ENCODE data around the gene LRP1B.
A peak's percentile ranks its signal among the peaks of the same experiment; 100 is the strongest.
"Not testable (repeated sequence)": the region's sequence is repeated elsewhere in the genome, so short reads cannot be mapped to it uniquely, and the experiment has no call there.

The LRP1B gene

GRCh38 chr2:140457483-140457882 lies 1673.3 kb downstream of the LRP1B start:
- no peak for DNase-seq

DNA sequence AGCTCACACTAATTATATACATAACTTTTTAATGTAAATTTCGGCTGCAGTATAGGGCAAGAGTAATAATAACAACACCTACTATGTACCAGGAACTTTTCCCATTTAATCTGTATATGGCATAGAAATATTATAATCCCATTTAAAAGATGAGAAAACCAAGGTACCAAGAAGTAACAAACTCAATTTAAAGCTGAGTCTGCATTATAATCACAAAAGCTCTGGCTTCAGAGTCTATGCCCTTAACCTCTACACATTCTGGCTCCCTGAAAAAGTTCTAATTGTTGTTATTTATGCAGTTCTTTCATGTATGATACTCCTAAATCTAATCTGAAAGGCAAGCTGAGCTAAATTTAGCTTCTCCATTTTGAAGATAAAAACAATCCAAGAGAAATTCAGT lies 1675.5 kb downstream of the LRP1B start:
- no peak for DNase-seq

- DNase-seq: no peak
These were observed 1676.1 kb downstream of the LRP1B start for GRCh38 chr2:140454717-140455116.

GRCh38 chr2:140451324-140451723 lies 1679.5 kb downstream of the LRP1B start:
- DNase-seq: no peak

- peak; percentile 90 for DNase-seq
These were observed 1688.5 kb downstream of the LRP1B start for GRCh38 chr2:140442319-140442718.

DNA sequence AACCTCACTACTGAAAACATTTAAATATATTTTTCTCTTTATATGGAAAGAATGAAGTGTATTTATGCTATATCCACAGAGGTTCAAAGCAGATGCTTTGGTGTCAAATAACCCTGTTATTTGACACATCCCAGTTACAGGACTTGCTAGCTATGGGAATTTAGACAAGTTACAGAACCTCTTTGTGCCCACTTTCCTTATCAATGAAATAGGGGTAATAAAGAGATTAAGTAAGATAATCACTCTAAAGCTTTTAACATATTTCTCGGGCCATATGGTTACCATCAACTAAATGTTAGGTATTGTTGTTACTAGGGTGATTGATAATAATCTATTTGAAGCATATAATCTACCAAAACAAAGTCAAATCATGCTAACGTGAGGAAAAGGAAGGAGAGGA lies 1690.0 kb downstream of the LRP1B start:
- DNase-seq: no peak

GRCh38 chr2:140436936-140437335 lies 1693.9 kb downstream of the LRP1B start:
- DNase-seq: peak; percentile 53

DNA sequence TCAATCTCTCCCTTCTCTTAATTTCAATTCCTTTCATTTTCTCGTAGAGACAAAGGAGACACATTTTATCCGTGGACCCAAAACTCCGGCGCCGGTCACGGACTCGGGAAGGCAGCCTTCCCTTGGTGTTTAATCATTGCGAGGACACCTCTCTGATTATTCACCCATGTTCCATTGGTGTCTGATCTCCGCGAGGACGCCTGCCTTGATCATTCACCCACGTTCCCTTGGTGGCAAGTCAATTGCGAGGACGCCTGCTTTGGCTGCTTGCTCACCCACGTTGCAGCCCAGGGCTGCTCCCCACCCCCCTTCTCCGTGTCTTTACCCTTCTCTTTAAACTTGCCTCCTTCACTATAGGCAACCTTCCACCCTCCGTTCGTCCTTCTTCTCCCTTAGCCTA lies 1703.8 kb downstream of the LRP1B start:
- not testable (repeated sequence) for DNase-seq

GRCh38 chr2:140424471-140424870 lies 1706.3 kb downstream of the LRP1B start:
- DNase-seq: no peak

GRCh38 chr2:140422759-140423158 lies 1708.1 kb downstream of the LRP1B start:
- no peak for DNase-seq

DNA sequence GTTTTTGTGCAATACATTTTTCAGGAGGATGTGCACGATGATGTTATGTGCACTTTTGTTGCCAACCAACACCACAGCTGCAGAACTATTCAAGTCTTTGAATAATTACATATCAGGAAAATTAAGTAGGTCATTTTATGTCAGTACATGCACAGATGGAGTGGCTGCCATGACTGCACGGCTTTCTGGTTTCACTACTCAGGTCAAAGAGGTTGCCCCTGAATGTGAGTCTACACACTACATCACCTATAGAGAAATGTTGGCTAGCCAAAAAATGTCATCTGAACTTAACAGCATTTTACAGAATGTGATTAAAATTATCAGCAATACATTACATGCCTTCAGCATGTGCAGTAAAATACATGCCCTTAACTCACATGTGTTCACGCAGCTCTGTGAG lies 1713.3 kb downstream of the LRP1B start:
- no peak for DNase-seq

DNA sequence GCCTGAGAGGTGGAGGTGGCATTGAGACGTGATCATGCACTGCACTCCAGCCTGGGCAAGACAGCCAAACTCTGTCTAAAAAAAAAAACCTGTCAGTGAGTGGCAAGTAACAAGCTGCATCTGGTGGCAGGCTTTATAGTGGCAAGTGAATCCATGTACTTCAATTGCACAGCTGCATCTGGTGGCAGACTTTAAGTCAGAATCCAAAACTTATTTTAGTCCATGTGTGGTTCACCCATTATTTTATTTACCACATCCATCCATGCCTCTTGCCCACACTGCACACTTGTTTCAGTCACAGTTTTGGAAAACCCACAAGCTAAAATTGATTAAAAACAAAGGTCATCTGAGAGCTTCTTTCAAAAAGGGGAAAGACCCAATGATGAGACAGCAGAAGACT lies 1714.2 kb downstream of the LRP1B start:
- DNase-seq: no peak

- DNase-seq: not testable (repeated sequence)
These were observed 1715.8 kb downstream of the LRP1B start for GRCh38 chr2:140415035-140415434.

DNA sequence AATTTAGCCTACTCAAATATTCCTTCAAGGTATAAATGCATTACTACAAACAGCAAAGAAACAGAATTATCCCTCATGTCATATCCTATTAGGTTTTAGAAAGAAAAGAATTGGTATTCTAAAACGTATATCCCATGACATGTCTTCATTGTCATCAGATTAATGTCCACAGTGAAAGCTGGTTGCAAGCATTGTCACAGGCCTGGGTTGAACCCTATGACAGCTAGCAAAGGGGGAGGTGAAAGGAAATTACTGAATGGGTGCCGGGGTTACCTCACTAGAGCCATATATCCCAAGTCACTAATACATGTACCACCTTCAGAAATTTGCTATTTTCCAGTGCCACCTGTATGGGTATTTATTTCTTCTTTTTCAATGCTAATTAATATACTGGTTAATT lies 1720.1 kb downstream of the LRP1B start:
- no peak for DNase-seq

DNA sequence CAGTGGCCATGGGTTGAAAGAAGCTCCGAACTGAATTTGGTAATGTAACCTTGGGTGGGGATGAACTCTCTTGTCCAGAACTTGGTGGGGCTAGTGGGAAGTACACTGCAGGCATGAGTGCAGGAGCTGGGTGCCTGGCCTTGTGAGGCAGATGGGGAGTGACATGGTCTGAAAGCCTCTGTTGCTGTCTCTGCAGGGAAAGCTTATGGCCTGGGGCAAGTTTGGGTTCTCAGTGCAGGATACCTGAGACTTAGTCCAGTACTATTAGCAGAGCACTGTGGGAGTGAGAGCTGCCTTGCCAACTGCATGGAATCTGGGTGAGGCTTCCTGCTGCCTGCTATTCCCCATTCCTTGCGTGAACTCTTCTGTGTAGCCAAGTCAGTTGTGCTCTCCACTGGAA lies 1729.8 kb downstream of the LRP1B start:
- peak; percentile 91 for DNase-seq

GRCh38 chr2:140392824-140393223 lies 1738.0 kb downstream of the LRP1B start:
- DNase-seq: no peak

DNA sequence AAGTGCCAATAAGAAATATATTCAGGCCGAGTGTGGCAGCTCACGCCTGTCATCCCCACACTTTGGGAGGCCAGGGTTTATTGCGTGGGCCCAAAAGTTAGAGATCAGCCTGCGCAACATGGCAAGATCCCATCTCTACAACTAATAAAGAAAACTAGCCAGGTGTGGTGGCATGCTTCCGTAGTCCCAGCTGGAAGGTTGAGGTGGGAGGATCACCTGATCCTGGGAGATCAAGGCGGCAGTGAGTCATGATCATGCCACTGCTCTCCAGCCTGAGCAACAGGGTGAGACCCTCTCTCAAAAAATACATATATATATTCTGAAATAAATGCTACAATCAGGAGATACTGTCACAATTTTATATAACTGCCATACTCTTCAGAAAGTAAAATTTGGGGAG lies 1745.9 kb downstream of the LRP1B start:
- peak; percentile 57 for DNase-seq

DNA sequence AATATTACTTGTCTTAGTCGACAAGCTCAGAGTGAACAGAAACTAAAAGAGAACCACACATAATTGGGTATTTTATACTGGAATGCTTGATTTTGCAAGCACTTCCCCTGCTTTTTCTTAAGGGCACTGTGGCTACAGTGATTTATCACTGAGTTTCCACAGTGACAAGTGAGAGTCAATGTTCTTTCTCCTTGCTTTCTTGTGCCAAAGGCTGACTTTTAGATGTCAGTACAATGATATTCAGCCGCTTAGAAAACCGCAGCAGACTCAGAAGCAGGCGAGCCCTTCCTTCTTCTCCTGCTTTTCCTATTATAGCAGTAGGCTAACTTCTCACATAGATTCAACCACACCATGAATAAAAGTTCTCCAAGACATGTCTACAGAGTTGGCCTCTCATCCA lies 1747.0 kb downstream of the LRP1B start:
- DNase-seq: no peak

DNA sequence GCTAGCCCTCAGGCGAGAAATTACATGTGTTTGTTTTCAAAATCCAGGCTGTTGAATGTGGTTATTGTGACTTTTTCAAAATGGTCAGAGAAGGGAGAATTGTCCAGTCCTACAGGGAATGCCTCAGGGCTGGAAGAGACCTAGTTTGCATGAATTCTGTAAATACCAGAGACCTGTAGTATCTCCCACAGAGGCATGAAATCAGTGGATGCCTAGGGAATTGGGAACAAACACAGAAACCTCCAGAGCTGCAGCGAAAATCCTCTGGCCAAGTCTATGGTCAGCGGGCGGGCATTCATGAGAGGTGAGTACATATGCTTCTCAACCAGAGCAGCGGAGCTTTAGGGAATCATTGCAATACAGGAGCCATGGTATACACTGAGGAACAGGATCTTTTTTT lies 1754.1 kb downstream of the LRP1B start:
- DNase-seq: peak; percentile 94

DNA sequence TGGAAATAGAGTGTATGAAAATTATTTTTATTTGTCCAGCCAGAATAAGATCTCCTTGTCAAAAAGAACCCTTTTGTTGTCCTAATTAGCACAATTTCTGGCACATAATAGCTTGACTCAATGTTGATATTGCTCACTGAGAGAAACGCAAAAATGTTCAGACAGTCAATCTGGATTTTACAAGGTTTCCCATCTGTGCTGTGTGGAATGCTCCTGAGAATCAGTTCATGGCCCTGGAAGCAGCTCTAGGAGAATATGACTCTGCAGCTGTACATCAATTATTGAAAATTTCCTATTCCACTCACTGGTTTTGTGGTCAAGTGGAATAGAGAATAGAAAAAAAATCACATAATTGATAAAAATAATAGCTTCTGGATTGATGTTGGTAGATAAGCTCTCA lies 1767.7 kb downstream of the LRP1B start:
- no peak for DNase-seq

- DNase-seq: no peak
These were observed 1768.5 kb downstream of the LRP1B start for GRCh38 chr2:140362361-140362760.

GRCh38 chr2:140359056-140359771 lies 1771.6 kb downstream of the LRP1B start:
- DNase-seq: no peak

- DNase-seq: no peak
These were observed 1774.1 kb downstream of the LRP1B start for GRCh38 chr2:140356697-140357096.

- DNase-seq: no peak
These were observed 1775.2 kb downstream of the LRP1B start for GRCh38 chr2:140355511-140356090.

DNA sequence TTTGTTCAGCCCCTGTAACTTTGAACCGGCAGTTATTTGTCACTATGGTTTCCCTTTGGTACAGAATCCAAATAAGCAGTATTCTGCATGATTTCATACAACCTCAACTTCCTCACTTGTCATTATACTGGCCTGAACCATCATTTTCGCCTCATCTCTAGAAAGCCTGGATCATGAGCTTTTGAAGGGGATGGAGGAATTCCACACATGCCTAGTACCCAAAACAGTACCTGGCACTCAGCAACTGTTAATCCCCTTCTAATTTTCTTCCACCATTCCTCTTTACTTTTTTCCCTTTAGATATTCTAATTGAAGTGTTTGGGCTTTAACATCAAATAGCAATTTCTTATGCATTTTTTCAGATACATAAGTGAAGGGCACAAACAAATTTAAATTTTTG lies 1776.3 kb downstream of the LRP1B start:
- DNase-seq: no peak
